Measurements from ENCODE around the gene ACTN3. TPM values are rescaled to one million over a fixed set of nuclear protein-coding genes. Genes with fewer than 3 reads are reported as not detected.

ACTN3 gene
- total RNA-seq, 1 experiment from 2014 or later, result 18.5 TPM

GRCh38 chr11:66564538-66564937, 17.8 kb downstream of the ACTN3 start:
- ChIA-PET CTCF (no interaction called here), POLR2A (no interaction called here)
- TF ChIP-seq SMAD3 (CRISPR knock-in tag; IDR thresholded peaks at IDR 0.05; ENCODE audit: borderline replicate concordance) (no peak), ATF1 (CRISPR knock-in tag; IDR thresholded peaks at IDR 0.05) (no peak), TCF7 (CRISPR knock-in tag; IDR thresholded peaks at IDR 0.05; ENCODE audit: low read depth) (no peak), E2F1 (CRISPR knock-in tag; IDR thresholded peaks at IDR 0.05) (no peak), SP1 (CRISPR knock-in tag; conservative IDR thresholded peaks at IDR 0.05) (no peak), IRF2 (CRISPR knock-in tag; IDR thresholded peaks at IDR 0.05; ENCODE audit: borderline replicate concordance, low read depth) (no peak), PRRX2 (CRISPR knock-in tag; IDR thresholded peaks at IDR 0.05) (no peak), HMGXB4 (CRISPR knock-in tag; IDR thresholded peaks at IDR 0.05) (no peak), SOX15 (CRISPR knock-in tag; IDR thresholded peaks at IDR 0.05) (no peak), ETV6 (CRISPR knock-in tag; IDR thresholded peaks at IDR 0.05) (no peak), ZNF138 (CRISPR knock-in tag; conservative IDR thresholded peaks at IDR 0.05) (no peak), KAT7 (CRISPR knock-in tag; IDR thresholded peaks at IDR 0.05; ENCODE audit: borderline replicate concordance) (no peak), ZMAT4 (CRISPR knock-in tag; IDR thresholded peaks at IDR 0.05) (no peak), AR (CRISPR knock-in tag; IDR thresholded peaks at IDR 0.05) (no peak), ZNF423 (CRISPR knock-in tag; IDR thresholded peaks at IDR 0.05) (no peak), TEAD1 (CRISPR knock-in tag; IDR thresholded peaks at IDR 0.05) (no peak)
- TF ChIP-seq, protein P1, sequence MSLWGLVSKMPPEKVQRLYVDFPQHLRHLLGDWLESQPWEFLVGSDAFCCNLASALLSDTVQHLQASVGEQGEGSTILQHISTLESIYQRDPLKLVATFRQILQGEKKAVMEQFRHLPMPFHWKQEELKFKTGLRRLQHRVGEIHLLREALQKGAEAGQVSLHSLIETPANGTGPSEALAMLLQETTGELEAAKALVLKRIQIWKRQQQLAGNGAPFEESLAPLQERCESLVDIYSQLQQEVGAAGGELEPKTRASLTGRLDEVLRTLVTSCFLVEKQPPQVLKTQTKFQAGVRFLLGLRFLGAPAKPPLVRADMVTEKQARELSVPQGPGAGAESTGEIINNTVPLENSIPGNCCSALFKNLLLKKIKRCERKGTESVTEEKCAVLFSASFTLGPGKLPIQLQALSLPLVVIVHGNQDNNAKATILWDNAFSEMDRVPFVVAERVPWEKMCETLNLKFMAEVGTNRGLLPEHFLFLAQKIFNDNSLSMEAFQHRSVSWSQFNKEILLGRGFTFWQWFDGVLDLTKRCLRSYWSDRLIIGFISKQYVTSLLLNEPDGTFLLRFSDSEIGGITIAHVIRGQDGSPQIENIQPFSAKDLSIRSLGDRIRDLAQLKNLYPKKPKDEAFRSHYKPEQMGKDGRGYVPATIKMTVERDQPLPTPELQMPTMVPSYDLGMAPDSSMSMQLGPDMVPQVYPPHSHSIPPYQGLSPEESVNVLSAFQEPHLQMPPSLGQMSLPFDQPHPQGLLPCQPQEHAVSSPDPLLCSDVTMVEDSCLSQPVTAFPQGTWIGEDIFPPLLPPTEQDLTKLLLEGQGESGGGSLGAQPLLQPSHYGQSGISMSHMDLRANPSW (CRISPR knock-in tag; conservative IDR thresholded peaks at IDR 0.05; ENCODE audit: low read depth), result no peak
- TF ChIP-seq, protein P2, sequence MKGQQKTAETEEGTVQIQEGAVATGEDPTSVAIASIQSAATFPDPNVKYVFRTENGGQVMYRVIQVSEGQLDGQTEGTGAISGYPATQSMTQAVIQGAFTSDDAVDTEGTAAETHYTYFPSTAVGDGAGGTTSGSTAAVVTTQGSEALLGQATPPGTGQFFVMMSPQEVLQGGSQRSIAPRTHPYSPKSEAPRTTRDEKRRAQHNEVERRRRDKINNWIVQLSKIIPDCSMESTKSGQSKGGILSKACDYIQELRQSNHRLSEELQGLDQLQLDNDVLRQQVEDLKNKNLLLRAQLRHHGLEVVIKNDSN (CRISPR knock-in tag; IDR thresholded peaks at IDR 0.05), result no peak
- TF ChIP-seq, protein P3, sequence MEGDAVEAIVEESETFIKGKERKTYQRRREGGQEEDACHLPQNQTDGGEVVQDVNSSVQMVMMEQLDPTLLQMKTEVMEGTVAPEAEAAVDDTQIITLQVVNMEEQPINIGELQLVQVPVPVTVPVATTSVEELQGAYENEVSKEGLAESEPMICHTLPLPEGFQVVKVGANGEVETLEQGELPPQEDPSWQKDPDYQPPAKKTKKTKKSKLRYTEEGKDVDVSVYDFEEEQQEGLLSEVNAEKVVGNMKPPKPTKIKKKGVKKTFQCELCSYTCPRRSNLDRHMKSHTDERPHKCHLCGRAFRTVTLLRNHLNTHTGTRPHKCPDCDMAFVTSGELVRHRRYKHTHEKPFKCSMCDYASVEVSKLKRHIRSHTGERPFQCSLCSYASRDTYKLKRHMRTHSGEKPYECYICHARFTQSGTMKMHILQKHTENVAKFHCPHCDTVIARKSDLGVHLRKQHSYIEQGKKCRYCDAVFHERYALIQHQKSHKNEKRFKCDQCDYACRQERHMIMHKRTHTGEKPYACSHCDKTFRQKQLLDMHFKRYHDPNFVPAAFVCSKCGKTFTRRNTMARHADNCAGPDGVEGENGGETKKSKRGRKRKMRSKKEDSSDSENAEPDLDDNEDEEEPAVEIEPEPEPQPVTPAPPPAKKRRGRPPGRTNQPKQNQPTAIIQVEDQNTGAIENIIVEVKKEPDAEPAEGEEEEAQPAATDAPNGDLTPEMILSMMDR (IDR thresholded peaks at IDR 0.05), result no peak
- TF ChIP-seq, protein P4, sequence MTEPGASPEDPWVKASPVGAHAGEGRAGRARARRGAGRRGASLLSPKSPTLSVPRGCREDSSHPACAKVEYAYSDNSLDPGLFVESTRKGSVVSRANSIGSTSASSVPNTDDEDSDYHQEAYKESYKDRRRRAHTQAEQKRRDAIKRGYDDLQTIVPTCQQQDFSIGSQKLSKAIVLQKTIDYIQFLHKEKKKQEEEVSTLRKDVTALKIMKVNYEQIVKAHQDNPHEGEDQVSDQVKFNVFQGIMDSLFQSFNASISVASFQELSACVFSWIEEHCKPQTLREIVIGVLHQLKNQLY (CRISPR knock-in tag; IDR thresholded peaks at IDR 0.05), result no peak
- no peak for ATAC-seq
- H3K9me3 Mint-ChIP-seq, result no peaks in the 10 kb centered on the region
- no peak overlapping the region for H3K27ac Mint-ChIP-seq
- H3K4me1 Mint-ChIP-seq, result peaks cover 5% of the 10 kb centered on the region
- H3K4me3 Mint-ChIP-seq, result no peak overlapping the region
- H3K36me3 Mint-ChIP-seq, result peaks cover 14% of the 10 kb centered on the region
- DNase-seq (ENCODE audit: low spot score), result no peak
- peaks cover 15% of the 10 kb centered on the region for H3K27me3 Mint-ChIP-seq (ENCODE audit: low read depth)
